Upper lobe of right lung (tissue), 1 donor: Measurements from ENCODE around the gene LAMA5. TPM values are rescaled to one million over a fixed set of nuclear protein-coding genes. Genes with fewer than 3 reads are reported as not detected.

ENCODE experiments used
- ATAC-seq: fragments of 200-7000 bp; cut with Tn5 transposase; one replicate; pipeline ENCODE4 v1.9.1; 2020; ENCODE audit warnings: mild to moderate bottlenecking, moderate library complexity
- DNase-seq: peaks from one replicate; pipeline ENCODE4 v3.0.0-alpha.2; 2020
- H3K27ac ChIP-seq: fragments of 200-600 bp; one replicate; pipeline ENCODE4 v1.8.0; 2022
- H3K27me3 ChIP-seq: fragments of 200-600 bp; one replicate; pipeline ENCODE4 v1.8.0; 2022; ENCODE audit warnings: mild to moderate bottlenecking
- H3K36me3 ChIP-seq: fragments of 200-600 bp; one replicate; pipeline ENCODE4 v1.8.0; 2022
- H3K4me1 ChIP-seq: fragments of 200-600 bp; one replicate; pipeline ENCODE4 v1.8.0; 2022
- H3K4me3 ChIP-seq: fragments of 200-600 bp; one replicate; pipeline ENCODE4 v1.8.0; 2022; ENCODE audit warnings: mild to moderate bottlenecking
- H3K9me3 ChIP-seq: fragments of 200-600 bp; one replicate; pipeline ENCODE4 v1.8.0; 2022
- intact Hi-C: fragments of 100-400 bp; cut with DNase I; formaldehyde crosslinking; loops from one replicate; pipeline ENCODE4 v1.11.0; 2022
- total RNA-seq: library from RNA; stranded (reverse); fragmentation: NEBNext Ultra II Directional; extraction: Animal tissue kit (Norgen Biotek cat#: 25700); gene quantifications from one replicate; pipeline ENCODE4 v1.2.1, GENCODE V29; 2021
- TF ChIP-seq, protein P1 (sequence below): fragments of 200-600 bp; IDR thresholded peaks from one replicate; pipeline ENCODE4 v1.8.0; 2022; ENCODE audit warnings: antibody characterized with exemption
- donor health status: DM: no; HTN: yes; CAD: no; lungs with severe emphysema.

Gene LAMA5
- total RNA-seq, 1 donor from 2014 or later: 279 TPM

DNA sequence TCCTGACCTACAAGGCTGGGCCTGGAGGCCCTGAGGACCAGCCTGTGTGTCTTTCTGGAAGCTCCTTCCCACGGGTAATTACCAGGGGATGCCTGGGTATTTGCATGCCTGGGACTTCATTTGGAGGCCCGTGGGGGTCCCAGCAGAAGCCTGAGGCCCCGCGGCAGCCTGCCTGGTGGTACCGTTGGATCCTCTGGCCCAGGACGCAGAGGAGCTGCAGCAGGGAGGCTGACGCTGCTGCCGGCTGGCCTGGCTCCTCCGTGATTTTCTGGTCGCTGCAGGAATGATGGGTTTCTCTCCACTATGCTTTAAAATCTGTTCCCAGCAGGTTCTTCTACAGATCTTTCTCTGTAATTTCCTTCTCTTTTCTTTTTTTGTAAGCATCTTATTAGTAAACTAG, 33.4 kb upstream of the LAMA5 start:
- H3K9me3 ChIP-seq: no peaks in the 10 kb centered on the region
- no peak overlapping the region for H3K27ac ChIP-seq
- TF ChIP-seq, protein P1, sequence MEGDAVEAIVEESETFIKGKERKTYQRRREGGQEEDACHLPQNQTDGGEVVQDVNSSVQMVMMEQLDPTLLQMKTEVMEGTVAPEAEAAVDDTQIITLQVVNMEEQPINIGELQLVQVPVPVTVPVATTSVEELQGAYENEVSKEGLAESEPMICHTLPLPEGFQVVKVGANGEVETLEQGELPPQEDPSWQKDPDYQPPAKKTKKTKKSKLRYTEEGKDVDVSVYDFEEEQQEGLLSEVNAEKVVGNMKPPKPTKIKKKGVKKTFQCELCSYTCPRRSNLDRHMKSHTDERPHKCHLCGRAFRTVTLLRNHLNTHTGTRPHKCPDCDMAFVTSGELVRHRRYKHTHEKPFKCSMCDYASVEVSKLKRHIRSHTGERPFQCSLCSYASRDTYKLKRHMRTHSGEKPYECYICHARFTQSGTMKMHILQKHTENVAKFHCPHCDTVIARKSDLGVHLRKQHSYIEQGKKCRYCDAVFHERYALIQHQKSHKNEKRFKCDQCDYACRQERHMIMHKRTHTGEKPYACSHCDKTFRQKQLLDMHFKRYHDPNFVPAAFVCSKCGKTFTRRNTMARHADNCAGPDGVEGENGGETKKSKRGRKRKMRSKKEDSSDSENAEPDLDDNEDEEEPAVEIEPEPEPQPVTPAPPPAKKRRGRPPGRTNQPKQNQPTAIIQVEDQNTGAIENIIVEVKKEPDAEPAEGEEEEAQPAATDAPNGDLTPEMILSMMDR: no peak
- no peaks in the 10 kb centered on the region for H3K27me3 ChIP-seq
- no peak for ATAC-seq
- intact Hi-C loops: no loop called here
- no peak overlapping the region for H3K4me3 ChIP-seq
- H3K36me3 ChIP-seq: no peaks in the 10 kb centered on the region
- DNase-seq: no peak
- peaks cover 7% of the 10 kb centered on the region for H3K4me1 ChIP-seq

DNA sequence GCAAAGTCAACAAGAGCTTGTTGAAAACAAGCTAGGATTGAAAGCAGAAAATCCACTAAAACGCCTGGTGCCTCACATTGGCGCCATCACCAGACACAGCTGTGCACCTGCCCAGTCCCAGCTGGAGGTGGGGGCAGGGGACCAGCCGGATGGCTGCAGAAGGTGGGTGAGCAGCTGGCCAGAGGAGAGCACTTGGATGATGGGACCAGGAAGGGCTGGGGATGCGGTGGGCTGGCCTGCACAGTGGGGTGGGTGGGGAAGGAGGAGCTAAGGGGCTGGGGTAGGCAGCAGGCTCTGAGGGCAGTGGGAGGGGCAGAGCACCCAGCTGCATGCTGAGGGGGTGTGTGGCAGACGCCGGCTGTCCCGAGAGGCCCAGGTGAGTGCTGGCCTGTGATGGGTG, 32.9 kb upstream of the LAMA5 start:
- intact Hi-C loops: no loop called here
- Histone ChIP-seq H3K36me3 (no peaks in the 10 kb centered on the region), H3K4me1 (peaks cover 2% of the 10 kb centered on the region), H3K4me3 (no peak overlapping the region), H3K27ac (no peak overlapping the region), H3K9me3 (no peaks in the 10 kb centered on the region), H3K27me3 (no peaks in the 10 kb centered on the region)
- TF ChIP-seq, protein P1: no peak
- no peak for ATAC-seq
- DNase-seq: no peak

DNA sequence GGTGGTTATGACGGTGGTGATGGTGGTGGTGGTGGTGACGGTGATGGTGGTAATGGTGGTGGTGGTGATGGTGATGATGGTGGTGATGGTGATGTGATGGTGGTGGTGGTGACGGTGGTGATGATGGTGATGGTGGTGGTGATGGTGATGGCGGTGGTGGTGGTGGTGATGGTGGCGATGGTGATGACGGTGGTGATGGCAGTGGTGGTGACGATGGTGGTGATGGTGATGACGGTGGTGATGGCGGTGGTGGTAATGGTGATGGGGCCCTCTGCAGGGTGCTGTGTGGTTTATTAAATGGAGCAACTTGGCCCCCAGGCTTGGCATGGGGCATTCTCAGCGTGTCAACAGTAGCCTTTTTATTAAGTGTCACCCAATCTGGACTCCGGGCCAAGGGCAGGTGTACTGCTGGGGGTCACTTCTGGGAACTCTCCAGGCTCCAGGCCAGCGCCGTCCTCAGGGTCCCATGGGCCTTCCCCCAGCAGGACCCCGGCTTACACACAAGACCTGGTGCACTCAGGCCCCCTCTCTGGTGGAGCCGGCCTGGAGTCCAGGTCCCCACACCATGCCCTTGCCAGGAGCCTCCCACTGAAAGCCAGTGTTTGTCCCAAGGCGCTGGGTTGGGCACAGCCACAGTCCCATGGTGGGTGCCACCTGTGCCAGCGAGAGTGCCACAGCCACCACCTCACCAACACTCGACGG, 31.2 kb upstream of the LAMA5 start:
- no peak for DNase-seq
- ATAC-seq: no peak
- H3K4me3 ChIP-seq: no peak overlapping the region

DNA sequence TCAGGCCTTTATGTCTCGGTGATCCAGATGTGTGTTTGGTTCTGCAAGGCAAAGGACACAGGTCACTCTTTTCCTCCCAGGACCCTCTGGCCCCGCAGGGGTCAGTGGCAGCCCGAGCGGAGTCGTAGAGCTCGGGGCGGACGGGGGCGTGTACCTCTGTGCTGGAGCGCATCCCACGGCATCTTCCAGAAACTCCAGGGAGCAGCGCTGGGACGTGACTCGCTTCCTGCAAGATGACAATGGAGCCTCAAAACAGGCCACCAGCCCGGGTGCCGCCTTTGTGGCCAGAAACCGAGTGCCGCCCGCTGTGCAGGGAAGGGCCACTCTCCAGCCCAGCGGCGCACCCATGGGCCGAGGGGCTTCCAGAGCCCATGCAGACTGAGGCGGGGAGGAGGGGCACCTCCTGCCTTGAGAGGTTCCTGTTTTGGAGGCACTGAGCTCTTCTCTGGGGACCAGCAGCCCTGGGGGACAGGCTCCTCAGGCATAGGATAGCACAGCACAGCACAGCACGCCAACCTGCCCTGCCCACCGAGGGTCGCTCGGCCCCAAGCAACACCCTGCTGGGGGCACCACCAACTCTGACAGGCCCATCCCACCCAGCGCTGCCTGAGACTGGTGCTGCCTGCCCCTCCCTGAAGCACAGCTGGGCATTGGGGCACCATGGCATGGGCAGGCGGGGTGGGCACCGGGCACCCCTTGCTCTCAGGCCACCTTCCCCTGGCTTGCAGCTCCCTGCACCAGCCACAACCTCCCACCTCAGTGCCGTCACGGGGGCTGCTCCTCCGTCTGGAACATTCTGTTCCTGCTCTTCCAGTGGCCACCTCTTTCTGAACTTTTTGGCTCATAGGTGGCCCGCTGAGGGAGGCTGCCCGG, 29.5 kb upstream of the LAMA5 start:
- DNase-seq (no peak), ATAC-seq (no peak)
- Histone ChIP-seq H3K27ac (no peak overlapping the region), H3K36me3 (no peaks in the 10 kb centered on the region), H3K27me3 (no peaks in the 10 kb centered on the region), H3K9me3 (no peaks in the 10 kb centered on the region), H3K4me3 (no peak overlapping the region), H3K4me1 (no peaks in the 10 kb centered on the region)
- TF ChIP-seq, protein P1: no peak
- intact Hi-C loops: no loop called here

More for the DNA sequence above, 31.2 kb upstream of the LAMA5 start:
- Histone ChIP-seq H3K9me3 (no peaks in the 10 kb centered on the region), H3K4me1 (no peaks in the 10 kb centered on the region), H3K27ac (no peak overlapping the region), H3K36me3 (no peaks in the 10 kb centered on the region), H3K27me3 (no peaks in the 10 kb centered on the region)
- intact Hi-C loops: no loop called here
- TF ChIP-seq, protein P1: no peak

DNA sequence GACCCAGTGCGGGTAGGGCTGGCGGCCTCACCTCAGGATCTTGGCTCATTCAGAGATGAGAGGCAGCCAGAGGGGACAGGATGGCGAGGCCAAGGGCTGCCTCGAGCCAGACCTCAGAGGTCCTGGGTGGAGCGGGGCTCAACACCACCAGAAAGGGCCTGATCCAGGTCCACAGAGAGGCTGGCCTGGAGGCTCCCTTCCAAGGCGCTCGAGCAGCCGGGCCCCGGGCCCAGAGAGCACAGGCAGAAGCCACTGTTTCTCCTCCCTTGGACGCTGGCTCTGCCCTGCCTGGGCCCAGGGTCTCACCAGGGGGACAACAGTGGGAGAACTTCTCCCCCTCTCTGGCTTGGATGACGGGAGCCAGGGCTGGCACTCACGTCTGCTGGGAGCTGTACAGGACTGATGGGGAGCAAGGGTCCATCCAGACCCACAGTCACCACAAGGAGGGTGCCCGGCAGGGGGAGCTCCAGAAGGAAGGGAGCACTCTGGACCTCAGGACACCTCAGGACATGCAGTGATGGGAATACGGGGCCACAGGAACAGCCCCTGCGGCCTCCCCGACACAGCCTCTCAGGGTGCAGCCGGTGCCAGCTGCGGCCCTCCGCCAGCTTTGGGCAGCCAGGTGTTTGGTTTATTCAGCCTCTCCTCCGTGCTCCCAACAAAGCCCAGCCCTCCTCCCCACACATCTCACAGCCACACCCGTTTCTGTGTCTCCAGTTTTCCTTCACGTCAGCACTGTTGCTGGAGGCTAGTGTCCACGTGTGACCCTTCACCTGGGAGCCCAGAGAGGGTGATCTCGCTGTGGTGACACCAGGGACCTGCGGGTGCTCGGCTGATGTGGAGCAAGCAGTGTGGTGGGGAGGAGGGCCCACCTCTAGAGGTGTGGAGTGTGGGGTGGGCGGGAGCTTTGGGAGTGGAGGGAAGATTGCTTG, 28.5 kb upstream of the LAMA5 start:
- ATAC-seq: no peak
- Histone ChIP-seq H3K36me3 (peaks cover 1% of the 10 kb centered on the region), H3K27ac (no peak overlapping the region), H3K27me3 (no peaks in the 10 kb centered on the region), H3K4me1 (no peaks in the 10 kb centered on the region), H3K4me3 (no peak overlapping the region), H3K9me3 (no peaks in the 10 kb centered on the region)
- intact Hi-C loops: no loop called here
- TF ChIP-seq, protein P1: no peak
- DNase-seq: no peak
